Germinal center (tissue), 1 donor: Measurements from ENCODE around the gene SAMD11.
A peak's percentile ranks its signal among the peaks of the same experiment; 100 is the strongest.

Experiments used
- DNase-seq: peaks from one replicate; pipeline ENCODE4 v3.0.0; 2012; ENCODE audit warnings: mixed read lengths, low spot score

The SAMD11 gene

GRCh38 chr1:962381-963300 lies 38.9 kb downstream of the SAMD11 start:
- no peak for DNase-seq

- no peak for DNase-seq
These were observed 39.6 kb downstream of the SAMD11 start for GRCh38 chr1:963301-963651.

- no peak for DNase-seq
These were observed 40.2 kb downstream of the SAMD11 start for GRCh38 chr1:963746-964525.

GRCh38 chr1:964691-965525 lies 41.2 kb downstream of the SAMD11 start:
- no peak for DNase-seq

- no peak for DNase-seq
These were observed 41.9 kb downstream of the SAMD11 start for GRCh38 chr1:965526-966134.

- no peak for DNase-seq
These were observed 42.5 kb downstream of the SAMD11 start, which contains the start of gene PLEKHN1 for GRCh38 chr1:966135-966703. Gene PLEKHN1 (plus strand): TSS chr1:966482. CDS start chr1:966532, 50 bp downstream.

GRCh38 chr1:966704-967300 lies 43.1 kb downstream of the SAMD11 start:
- peak; percentile 68 for DNase-seq

- no peak for DNase-seq
These were observed 44.0 kb downstream of the SAMD11 start for GRCh38 chr1:967466-968343.

GRCh38 chr1:969260-969855 lies 45.6 kb downstream of the SAMD11 start:
- no peak for DNase-seq

- DNase-seq: no peak
These were observed 46.7 kb downstream of the SAMD11 start for GRCh38 chr1:970242-970972.

GRCh38 chr1:970973-971730 lies 47.4 kb downstream of the SAMD11 start:
- DNase-seq: no peak

GRCh38 chr1:971751-972506 lies 48.2 kb downstream of the SAMD11 start:
- DNase-seq: no peak

- DNase-seq: no peak
These were observed 49.2 kb downstream of the SAMD11 start for GRCh38 chr1:972726-973458.

GRCh38 chr1:973459-974292 lies 50.0 kb downstream of the SAMD11 start:
- DNase-seq: no peak

- DNase-seq: no peak
These were observed 50.5 kb downstream of the SAMD11 start for GRCh38 chr1:974293-974640.
